Measurements from ENCODE around the gene RGS1.

DNA sequence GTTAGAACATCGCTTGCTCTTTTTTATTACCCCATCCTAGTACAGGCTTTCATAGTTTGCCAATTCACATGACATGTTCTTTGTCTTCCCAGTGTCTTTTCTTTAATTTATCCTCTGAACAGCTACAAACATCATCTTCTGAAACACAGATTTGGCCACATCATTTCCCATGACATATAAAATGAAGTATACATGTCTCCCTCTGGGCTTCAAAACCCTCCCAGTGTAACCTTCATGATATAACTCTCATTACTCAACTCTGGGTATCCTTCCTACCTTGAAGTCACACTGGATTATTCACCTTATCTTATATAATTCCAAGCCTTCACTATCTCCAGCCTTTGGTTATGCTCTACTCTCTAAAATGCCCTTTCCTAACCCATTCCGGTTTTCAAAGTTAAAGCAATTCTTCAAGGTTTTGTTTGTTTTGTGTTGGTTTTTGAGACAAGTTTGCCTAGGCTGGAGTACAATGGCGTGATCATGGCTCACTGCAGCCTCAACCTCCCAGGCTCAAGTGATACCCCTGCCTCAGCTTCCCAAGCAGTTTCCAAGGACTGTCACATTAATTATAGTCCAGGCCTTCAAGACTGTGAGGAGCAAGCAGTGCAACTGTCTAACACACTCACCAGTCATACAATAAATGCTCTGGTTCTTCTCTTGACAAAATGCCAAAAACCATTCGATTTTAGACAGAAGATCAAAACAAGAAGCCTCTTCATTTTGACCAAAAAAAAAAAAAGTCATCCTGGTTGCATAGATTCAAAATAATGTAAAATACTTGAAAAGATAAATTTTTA, 5.8 kb downstream of the RGS1 start:
- TF ChIP-seq, protein P1, sequence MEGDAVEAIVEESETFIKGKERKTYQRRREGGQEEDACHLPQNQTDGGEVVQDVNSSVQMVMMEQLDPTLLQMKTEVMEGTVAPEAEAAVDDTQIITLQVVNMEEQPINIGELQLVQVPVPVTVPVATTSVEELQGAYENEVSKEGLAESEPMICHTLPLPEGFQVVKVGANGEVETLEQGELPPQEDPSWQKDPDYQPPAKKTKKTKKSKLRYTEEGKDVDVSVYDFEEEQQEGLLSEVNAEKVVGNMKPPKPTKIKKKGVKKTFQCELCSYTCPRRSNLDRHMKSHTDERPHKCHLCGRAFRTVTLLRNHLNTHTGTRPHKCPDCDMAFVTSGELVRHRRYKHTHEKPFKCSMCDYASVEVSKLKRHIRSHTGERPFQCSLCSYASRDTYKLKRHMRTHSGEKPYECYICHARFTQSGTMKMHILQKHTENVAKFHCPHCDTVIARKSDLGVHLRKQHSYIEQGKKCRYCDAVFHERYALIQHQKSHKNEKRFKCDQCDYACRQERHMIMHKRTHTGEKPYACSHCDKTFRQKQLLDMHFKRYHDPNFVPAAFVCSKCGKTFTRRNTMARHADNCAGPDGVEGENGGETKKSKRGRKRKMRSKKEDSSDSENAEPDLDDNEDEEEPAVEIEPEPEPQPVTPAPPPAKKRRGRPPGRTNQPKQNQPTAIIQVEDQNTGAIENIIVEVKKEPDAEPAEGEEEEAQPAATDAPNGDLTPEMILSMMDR (IDR thresholded peaks at IDR 0.05): no peak
- TF ChIP-seq POLR2A (IDR thresholded peaks at IDR 0.05): no peak
- TF ChIP-seq EP300 (IDR thresholded peaks at IDR 0.05; ENCODE audit: low read depth): no peak

Data from transverse colon (tissue), 3 donors.